ENCODE data around the gene RUVBL2.

Gene RUVBL2

DNA sequence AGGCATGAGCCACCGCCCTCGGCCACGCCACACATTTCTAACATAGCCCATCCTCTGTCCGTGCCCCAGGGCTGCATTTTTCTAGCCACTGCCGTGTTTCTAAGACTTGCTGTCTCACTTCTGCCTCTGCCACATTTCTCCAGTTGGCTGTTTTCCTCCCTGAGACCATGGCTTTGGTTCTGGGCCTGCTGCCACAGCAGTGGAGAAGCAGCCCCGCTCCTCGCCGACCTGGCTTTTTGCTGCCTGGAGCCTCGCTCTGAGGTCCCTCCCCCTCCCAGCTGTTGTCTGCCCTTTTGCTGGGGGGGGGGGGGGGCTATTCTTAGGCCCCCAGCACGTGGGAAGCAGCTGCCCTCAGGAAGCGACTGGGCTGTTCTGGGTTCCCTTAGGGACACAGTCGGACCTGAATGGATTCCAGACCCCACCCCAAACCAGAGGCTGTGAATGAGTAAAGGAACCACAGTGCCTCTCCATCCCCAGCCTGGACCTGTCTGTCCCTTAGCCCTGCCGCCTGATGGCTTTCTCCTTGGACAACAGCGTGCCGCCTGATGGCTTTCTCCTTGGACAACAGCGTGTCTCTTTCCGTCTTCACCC, 3.9 kb upstream of the RUVBL2 start:
- no peak for DNase-seq

DNA sequence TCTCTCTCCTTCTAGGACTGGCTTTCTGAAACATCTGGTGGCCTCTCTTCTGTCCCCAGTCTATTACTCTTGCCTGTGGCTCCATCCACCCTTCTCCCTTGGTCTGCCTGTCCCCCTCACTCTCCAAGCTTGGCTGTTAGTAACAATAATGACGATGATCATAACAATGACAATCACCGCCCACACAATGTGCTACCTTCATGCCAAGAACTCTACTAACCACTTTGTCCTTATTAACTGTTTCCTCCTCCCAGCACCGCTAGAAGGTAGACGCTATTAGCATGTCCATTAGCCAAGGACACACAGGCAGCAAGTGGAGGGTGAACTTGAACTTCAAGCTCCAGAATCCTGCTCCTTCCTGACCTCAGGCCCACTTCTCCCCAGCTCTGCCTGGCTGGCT, 3.3 kb upstream of the RUVBL2 start:
- no peak for DNase-seq

DNA sequence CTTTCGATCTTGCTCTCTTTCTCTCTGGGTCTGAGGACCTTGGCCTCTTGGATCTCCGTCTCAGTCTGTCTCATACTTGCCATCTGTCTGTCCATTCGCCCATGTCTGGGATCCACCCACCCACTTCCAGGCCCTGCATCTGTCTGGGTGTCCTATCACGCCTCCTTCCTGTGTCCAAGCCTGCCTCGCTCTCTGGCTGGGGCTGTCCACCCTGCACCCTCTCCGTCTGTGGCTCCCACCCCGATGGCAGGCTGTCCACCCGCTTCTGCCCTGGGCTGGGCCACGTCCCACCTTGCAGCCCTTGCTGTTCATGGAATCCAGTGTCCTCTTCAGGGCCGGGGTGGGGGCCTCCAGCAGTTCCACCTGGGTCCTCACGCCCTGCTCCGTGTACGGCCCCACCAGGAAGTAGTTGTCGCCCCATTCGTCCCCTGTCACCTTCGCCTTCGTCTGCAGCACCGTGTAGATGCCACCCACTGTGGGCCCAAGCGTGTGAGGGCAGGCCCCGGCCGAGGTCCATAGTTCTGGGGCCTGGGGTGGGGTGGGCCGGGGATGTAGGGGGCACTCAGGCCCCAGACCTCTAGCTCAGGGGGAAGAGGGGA, 2.6 kb upstream of the RUVBL2 start:
- no peak for DNase-seq

DNA sequence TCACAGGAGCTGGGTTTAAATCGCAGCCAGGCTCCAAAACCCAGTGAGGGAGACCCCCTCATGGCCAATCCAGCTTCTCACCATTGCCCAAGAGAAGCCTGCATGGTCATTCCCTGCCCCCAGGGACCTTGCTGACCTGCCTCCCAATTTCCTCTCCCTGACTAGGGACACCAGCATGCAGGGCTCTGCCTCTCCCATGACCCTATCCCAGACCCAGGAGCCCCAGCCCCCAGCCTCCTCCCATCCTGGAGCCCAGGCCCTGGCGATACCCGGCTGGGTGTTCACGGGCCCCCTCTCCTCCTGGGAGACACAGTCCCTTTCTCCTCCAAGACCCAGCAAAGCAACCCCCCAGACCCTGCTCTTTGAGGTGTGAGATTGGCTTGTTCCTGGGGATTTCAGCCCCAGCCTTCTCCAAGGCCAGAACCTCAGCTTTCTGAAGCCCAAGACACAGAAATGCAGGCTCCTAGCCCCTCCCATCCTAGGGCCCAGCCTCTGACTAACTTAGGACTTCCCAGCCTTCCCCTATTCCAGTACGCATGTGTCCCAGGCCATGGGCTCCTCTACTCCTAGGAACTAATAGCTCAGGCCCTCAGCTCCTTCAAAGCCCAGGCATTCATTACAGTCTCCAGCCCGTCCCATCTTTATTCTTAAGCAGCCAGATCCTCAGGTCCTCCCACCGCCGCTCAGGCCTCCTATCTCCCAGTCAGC, 1.7 kb upstream of the RUVBL2 start:
- DNase-seq: no peak

DNA sequence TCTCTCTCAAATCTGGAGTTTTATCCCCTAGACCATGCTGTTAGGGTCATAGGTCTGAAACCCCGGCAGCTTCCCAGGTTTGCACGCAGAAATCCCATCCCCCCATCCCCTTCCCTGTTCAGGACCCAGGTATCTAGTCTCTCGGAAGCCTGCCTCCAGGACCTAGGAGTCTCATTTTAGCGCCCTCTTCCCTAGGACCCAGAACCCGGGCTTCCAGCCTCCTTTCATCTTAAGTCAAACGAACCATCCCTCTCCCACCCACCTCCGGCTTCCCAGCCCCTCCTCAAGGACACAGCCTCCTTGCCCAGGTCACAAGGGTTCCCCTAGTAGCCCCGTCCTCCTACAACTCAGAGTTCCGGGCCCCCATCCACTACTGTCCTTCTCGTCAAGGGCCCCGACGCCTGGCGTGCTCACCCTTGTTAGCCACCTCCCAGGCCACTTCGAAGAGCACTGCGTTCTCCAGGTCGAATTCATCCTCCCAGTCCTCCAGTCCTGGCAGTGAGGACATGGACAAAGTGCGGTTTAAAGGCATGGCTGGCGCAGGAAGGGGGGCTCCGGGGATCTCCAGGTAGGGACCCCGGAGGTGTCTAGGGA, 1.0 kb upstream of the RUVBL2 start:
- peak; percentile 26 for DNase-seq

DNA sequence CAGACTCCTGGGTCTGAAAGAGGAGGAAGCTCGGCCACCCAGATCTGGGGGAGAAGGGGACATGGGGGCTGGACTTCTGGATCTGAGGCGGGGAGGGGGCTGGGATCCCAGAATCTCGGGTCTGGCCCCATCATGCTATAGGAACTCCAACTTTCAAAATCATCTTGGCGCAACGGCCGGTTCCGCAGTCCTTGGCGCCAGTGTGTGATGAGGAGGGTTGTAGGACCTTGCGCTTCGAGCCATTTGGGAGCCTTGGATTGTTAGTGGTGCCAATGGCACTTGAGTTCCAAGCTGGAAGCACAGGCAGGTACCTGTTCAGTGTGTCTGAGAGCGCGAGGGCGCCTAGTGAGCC, 324 bp downstream of the RUVBL2 start:
- no peak for DNase-seq

DNA sequence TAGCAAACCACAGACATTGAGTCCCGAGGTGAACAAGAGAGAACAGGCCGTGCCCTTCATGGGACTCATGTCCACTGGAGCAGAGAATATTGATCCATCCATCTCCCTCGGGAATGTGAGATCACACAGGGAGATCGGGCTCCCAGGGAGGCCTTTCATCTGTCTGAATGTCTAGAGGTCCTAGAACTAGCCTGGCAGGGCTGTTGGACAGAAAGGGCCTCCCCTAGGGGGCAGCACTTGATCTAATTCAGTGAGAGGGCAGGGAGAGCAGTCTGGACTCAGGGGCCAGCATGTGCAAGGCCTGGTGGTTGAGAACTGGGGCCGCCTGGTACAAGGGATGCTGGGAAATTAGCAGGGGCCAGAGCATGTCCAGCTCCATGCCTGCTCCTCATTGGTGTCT, 4.3 kb downstream of the RUVBL2 start:
- peak; percentile 50 for DNase-seq

DNA sequence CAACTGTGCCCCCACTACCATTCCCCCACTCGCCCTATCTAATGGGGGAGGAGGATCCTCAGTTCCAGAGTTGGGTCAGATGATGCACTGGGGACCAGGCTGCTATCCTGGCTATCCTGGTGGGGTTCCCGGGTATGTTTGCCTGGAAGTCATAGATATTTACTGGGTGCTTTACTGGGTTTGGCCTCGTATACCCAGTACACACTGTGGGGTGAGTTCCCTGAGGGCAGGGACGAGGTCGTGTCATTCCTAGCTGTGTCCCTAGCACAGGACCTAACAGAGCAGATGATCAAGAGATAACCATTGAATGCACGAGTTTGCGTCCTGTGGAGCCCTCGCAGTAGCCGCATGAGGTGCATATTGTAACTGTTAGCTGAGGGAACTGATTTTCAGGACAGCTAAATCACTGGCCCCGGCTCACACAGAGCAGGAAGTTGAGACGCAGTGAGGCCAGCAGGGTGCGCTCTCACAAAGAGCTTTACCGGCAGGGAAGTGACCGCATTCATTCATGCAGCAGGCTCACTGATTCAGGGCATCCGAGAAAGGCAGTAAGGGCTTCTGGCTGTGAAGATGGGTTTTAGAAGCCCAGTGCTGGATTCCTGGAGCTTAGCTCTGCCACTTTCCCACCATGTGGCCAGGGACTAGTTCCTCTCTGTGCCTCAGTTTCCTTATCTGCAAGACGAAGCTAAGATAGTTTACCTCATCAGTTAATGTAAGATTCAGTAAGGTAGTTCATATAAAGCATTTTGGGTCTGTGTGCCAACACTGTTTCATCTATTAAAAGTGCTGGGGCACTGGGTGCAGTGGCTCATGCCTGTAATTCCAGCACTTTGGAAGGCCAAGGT, 6.0 kb downstream of the RUVBL2 start:
- DNase-seq: peak; percentile 65

DNA sequence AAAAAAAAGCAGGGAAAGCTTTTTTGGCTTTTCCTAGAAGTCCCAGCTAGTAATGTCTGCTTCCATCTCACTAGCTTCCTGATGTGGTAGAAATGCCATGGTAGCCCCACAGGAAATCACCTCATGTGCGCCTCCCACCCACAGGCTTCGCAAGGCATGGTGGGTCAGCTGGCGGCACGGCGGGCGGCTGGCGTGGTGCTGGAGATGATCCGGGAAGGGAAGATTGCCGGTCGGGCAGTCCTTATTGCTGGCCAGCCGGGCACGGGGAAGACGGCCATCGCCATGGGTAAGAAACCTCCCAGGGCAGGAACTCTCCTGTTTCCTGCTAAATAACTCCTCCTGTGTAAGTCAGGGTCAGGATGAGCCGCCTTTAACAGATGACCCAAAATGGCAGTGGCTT, 10.4 kb downstream of the RUVBL2 start:
- no peak for DNase-seq

DNA sequence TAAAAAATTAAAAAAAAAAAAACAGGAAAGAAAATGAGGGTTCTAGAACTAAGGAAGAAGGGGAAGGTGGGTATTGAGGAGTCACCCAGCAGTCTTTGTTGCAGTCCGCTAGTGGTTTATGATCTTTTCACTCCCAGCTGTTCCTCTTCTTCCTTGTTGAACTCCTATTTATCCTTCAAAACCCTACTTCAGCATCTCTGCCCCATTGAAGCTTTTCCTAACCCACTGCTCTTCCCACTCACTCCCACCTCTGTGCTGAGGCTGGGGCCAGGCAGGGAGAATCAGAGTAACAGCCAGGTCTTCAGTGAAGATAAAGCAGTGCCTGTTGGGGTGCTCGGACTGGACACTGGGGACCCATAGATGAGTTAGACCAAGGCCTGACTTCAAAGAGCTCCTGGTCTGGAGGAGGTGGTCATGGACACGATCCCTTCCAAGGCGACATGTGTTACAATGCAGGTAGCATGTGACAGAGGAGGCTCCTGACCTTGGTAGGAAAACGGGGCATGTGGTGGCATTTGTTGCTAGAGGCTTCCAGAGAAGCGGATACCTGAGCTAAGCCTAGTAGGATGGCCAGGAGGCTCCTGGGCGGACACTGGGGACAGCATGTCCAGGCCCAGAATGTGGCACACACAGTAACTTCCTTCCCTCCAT, 11.4 kb downstream of the RUVBL2 start:
- DNase-seq: no peak

DNA sequence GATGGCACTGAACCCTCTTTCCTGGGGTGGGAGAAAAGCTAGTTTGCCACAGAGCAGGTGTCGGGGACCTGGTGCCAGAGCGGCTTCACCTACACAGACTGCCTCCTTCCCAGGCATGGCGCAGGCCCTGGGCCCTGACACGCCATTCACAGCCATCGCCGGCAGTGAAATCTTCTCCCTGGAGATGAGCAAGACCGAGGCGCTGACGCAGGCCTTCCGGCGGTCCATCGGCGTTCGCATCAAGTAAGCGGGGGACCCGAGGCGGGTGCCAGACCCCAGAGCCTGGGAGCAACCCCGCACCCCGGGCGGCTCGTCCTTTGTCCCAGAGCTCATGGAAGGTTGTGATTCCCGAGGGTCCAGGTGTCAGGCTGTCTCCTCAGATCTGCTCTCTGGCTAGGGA, 13.2 kb downstream of the RUVBL2 start:
- DNase-seq: no peak

DNA sequence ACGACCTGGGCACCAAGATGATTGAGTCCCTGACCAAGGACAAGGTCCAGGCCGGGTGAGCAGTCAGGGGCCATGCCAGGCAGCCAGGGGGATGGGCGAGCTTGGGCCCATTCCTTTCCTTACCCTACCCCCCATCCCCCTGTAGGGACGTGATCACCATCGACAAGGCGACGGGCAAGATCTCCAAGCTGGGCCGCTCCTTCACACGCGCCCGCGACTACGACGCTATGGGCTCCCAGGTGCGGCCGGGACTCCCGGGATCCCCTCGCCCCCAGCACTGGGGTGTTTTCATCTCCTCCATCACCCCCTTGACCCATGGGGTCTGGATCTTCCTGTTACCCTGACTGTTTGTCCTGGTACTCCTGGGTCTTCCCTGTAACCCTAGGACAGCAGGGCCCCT, 16.1 kb downstream of the RUVBL2 start:
- DNase-seq: no peak

DNA sequence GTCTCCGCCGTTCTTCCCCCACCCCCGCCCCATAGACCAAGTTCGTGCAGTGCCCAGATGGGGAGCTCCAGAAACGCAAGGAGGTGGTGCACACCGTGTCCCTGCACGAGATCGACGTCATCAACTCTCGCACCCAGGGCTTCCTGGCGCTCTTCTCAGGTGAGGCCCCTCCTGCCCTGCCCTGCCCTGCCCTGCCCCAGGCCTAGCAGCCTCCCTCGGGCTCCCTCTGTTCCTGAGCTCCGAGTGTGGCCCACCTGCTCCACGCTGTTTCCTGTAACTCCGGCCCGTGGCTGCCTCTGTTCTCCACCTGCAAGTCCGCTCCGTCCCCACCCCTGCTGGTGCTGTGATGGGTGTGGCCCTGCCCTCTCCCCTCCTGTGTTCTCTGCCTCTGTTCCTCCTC, 16.8 kb downstream of the RUVBL2 start:
- no peak for DNase-seq

DNA sequence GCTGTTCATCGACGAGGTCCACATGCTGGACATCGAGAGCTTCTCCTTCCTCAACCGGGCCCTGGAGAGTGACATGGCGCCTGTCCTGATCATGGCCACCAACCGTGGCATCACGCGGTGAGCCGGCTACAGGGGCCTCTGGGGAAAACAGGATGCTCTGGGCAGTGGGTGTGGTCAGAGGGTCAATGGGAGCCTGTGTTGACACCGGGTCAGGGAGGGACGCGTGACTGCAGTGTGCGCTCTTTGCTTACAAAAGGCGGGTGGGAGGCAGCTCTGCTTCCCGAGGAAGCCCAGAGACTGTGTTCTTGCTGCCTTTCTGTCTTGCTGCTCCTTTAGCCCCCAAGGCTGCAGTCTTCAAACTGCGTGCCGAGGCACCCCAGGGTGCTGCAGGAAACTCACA, 17.5 kb downstream of the RUVBL2 start:
- DNase-seq: no peak

DNA sequence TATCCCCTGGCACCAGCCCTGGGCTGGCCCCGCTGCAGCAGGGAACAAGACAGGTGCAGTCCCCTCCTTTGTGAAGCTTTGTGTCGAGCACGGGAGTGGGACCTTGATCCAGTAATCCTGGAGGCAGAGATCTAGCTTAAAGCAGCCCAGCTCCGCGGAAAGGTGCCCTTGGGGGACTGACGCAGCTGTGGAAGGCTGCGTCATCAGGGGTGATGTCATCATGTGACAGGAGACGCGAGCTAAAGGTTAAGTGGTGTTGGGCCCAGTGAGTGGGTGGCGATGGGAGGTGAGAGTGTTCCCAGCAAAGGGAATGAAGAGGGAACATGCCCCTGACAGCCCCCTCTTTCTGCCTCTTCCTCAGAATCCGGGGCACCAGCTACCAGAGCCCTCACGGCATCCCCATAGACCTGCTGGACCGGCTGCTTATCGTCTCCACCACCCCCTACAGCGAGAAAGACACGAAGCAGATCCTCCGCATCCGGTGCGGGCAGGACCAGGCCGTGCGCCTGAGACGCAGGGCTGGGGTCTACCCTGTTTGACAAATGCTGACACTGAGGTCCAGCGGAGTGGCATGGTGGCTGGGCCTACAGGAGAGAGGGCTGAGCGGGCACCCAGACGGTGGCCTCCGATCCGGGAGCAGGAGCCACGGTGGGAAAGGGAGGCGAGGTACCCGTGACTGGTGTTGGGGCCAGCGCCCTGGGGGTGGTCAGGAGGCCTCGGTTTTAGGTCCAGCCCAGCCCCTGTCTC, 20.6 kb downstream of the RUVBL2 start:
- DNase-seq: no peak

DNA sequence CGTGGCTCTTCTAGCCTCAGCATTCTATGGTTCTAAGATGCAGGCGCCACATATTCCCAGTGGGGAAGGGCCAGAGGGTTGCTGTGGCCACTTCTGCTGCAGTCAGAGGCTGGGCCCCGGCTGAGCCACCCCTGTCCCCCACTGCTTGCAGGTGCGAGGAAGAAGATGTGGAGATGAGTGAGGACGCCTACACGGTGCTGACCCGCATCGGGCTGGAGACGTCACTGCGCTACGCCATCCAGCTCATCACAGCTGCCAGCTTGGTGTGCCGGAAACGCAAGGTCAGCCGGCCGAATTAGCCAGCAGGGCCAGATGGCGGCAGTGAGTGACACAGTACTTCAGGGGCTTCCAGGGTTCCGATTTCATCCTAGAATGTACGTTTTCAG, 21.2 kb downstream of the RUVBL2 start:
- no peak for DNase-seq

DNA sequence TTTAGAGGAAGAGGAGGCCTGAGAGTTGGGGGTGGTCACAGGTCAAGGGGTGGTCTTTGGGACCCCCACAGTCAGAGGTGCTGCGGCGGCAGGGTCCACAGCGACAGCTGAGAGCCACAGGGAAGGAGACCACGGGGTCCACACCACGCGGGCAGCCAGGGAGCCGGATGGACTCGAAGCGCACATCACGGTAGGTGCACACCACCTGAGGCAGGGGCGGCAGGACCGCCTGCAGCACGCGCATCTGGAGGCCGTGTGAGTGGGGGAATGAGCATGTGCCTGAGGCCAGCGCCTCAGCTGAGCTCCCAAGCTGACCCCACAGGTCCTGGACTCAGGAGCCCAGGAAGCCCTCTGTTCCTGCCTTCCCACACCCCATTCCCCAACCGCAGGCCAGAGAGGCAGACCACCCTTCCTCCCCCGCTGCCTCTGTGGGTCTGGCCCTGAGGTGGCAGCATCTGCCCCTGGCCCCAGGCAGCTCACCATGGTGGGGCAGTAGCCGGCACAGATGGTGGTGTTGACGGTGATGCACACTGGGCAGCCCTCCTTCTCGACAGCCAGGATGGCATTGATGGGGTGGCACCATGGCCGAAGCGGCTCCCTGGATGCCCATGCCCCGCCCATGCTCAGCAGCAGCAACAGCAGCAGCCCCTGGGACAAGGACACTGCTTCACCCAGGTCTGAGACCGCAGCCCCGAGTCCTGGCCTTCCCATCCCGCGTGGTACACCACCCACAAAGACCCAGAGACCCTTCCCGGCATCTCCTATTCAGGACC, 22.6 kb downstream of the RUVBL2 start:
- no peak for DNase-seq

DNA sequence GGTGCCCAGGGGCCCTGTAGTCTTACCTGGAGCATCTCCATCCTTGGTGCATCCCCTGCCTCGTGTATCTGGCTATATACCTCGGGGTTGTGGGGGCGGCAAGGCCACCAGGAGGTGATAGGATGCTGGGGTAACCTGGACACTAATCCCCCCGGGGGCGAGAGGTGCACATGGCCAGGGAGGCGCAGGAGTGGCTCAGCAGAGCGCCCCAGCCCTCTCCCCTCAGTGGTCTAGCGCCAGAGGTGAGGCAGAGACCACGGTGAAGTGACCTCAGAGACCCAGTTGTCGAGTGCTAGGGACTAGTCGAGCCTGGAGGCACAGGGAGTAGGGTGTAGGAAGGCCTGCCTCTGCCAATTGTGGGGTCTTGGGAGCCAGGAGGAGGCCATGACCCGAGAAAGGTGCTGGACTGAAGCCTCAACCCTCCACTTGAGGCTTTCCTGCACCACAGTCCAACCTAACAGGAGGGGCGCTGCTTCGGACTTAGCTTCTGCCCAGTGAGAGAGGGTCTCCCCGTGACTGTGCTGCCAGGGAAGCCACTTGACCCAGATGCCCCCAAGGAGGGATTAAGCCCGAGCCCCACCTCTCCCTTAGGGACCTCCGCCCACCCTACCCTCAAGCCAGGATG, 23.5 kb downstream of the RUVBL2 start, which contains the start of gene LHB:
TSS of gene LHB (minus strand) at position 51 of the 625 bp plus-strand sequence. CDS start at position 41, 10 bp downstream.
- no peak for DNase-seq

DNA sequence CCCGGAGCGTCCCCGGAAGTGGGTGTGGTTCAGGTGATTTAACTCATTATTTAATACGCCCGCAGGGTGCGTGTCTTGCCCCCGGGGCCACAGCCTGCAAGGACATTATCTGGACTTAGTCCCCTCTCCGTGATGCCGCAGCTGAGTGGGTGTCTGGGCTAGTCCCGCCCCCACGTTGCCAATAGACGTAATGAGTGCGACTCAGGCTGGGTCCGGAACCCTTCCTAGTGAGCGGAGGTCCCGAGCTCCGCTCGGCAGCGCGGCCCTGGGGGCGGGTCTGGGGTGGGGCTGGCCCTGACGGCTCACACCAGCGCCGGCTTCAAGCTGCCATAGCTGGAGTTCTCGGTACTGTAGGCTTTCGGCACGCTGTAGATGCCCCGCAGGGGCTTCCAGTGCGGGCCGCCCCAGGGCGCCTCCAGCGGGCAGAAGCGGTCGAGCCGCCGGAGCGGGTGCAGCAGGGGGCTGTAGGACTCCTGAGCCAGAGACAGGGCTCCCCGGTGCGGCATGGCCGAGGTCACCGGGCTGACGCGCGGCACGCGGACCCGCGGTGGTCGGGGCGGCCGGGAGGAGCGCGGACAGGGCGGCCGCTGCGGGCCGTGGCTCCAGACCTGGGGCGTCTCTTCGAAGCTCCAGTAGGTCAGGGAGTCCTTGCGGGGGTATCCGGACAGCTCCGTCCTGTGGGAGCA, 24.1 kb downstream of the RUVBL2 start:
- peak; percentile 66 for DNase-seq

Measured in stimulated activated CD4-positive, alpha-beta T cell treated with anti-CD3 and anti-CD28 coated beads, Interleukin-4, amount 100 ng/mL, for 1 hour (primary cell).